Measurements from ENCODE around the gene TJP3. TPM values are rescaled to one million over a fixed set of nuclear protein-coding genes. Genes with fewer than 3 reads are reported as not detected.
A peak's percentile ranks its signal among the peaks of the same experiment; 100 is the strongest.

The TJP3 gene
- total RNA-seq, 2 experiments from 2014 or later: 1.0 to 1.3 TPM

DNA sequence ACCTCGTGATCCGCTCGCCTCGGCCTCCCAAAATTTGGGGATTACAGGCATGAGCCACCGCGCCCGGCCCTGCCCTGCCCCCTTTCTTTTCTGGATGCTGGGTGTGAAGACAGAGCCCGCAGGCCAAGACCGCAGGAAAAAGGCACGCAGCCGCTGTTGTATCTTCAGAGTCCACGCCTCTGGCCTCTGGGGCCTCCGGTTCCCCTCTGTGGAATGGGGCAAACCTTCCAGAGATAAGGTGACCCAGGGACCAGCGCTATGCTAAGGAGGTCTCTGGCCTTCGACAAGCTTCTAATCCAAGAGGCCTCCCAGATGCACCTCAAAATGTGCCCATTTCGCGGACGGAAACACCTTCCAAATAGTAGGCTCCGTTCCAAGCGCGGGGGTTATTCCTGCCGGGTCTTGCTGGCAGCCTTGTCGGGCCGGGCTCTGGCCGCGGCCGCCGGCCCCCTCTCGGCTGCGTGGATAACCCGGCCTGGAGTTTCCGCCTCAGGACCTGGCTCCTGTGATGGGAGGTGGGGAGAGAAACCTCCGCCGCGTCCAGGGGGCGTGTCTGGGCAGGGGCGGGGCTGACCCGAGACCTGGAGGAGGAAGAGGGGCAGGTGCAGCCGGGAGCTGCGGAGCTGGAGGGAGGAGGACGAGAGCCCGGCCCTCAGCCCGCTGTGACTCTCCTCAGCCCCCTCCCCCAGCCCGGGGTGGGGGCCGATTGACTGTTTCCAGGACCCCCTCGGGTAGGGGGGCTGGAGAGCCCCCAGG is 13.1 kb downstream of the TJP3 start:
- Mint-ChIP-seq H3K36me3 (no peaks in the 10 kb centered on the region), H3K9me3 (ENCODE audit: low read depth) (no peaks in the 10 kb centered on the region)
- CTCF ChIA-PET: interaction anchor here (0.9 to 2.0 kb wide), 3 partner anchors 13 to 59 kb away, joined by 3 to 5 read pairs (median 4); partner anchors contain the start of genes APBA3 and TJP3

DNA sequence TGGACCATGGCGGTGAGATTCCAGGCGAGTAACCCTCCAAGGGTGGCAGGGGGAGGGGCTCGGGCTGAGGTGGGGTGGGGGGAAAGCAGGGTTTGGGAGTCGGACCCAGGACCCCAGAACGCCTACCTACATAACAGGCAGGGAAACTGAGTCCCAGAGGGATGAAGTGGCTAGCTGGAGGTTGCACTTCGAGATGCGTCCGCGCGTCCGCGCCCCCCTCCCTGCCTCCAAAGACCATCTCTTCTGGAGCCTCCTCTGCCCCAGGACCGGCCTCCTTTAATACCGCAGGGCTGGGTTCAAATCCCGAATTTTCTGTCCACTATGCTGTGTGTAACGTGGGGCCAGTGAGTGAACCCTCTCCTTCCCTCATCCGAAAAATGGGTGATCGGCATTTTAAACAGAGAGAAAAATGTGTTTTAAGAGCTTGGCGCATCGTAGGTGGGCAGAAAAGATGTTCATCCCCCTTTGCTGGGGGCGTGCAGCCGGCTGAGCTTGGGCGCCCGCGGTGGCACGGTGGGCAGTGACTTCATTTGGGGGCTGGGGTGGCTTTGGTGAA is 13.8 kb downstream of the TJP3 start:
- DNase-seq (no peak), ATAC-seq (no peak)
- H3K4me3 Mint-ChIP-seq: no peak overlapping the region
- CTCF ChIA-PET: interaction anchor here (0.8 to 1.9 kb wide), 3 partner anchors 13 to 100 kb away, joined by 3 to 5 read pairs (median 5); partner anchors contain the start of genes APBA3 and TJP3
- H3K9me3 Mint-ChIP-seq (ENCODE audit: low read depth): no peaks in the 10 kb centered on the region
- H3K4me1 Mint-ChIP-seq: peaks cover 9% of the 10 kb centered on the region
- no peak overlapping the region for H3K27ac Mint-ChIP-seq
- peaks cover 36% of the 10 kb centered on the region for H3K27me3 Mint-ChIP-seq
- H3K36me3 Mint-ChIP-seq: no peaks in the 10 kb centered on the region

More for the DNA sequence above, 13.1 kb downstream of the TJP3 start:
- Mint-ChIP-seq H3K4me3 (no peak overlapping the region), H3K27ac (no peak overlapping the region), H3K27me3 (peaks cover 36% of the 10 kb centered on the region), H3K4me1 (peaks cover 9% of the 10 kb centered on the region)
- peak; percentile 85 for DNase-seq
- ATAC-seq: peak; percentile 81

DNA sequence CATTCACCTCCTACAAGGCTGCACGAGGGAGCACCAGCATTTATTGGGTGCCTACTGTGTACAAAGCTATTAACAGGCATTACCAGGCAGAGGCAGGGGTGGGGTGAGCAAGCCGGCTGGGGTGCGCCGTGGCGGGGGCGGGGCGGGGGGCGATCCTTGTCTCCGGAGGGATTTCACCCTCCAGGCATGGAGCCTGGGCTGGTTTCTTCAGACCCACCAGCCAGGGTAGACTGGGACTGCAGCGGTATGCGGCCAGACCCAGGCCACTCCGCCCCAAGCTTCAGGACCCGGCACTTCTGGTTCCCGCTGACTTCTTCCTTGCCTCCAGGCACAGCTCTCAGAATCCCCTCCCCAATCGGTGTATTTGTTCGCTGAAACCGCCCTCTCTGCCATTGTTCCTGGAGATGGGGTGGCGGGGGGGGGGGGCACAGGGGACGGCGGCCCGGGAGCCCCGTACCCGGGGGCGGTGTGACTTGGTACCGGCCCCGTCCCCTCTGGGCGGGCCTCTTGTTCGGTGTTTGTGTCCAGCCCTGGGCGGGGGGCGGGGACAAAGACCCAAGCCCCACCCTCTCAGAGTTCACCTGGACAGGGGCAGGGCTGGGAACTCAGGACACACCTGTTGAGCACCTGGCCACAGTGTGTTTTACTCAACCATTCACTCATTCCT is 14.4 kb downstream of the TJP3 start:
- peaks cover 36% of the 10 kb centered on the region for H3K27me3 Mint-ChIP-seq
- ATAC-seq (no peak), DNase-seq (no peak)
- H3K9me3 Mint-ChIP-seq (ENCODE audit: low read depth): no peaks in the 10 kb centered on the region
- no peaks in the 10 kb centered on the region for H3K36me3 Mint-ChIP-seq
- H3K27ac Mint-ChIP-seq: no peak overlapping the region
- peaks cover 9% of the 10 kb centered on the region for H3K4me1 Mint-ChIP-seq
- no peak overlapping the region for H3K4me3 Mint-ChIP-seq
- CTCF ChIA-PET: interaction anchor here (0.8 to 1.9 kb wide), 2 partner anchors 38 to 100 kb away, joined by 5 read pairs; partner anchors contain the start of gene APBA3

DNA sequence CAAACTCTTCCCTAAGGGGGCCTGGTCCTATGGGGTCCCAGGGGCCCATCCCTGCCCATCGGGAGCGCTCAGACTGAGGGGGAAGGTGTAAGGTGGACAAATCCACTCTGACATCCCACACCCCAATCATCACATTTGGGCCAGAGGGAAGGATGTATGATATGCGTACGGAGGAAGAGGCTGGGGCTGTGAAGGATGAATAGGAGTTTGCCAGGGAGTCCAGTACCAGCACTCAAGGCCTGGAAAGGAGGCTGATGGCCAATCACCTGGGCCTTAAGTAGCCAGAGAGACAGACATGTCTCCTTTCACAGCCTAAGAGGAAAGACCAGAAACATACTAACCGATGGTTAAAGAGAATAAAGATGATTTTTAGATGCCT is 14.9 kb downstream of the TJP3 start:
- H3K4me1 Mint-ChIP-seq: peaks cover 9% of the 10 kb centered on the region
- CTCF ChIA-PET: no interaction called here
- no peaks in the 10 kb centered on the region for H3K36me3 Mint-ChIP-seq
- DNase-seq (no peak), ATAC-seq (no peak)
- no peak overlapping the region for H3K27ac Mint-ChIP-seq
- H3K4me3 Mint-ChIP-seq: no peak overlapping the region
- H3K9me3 Mint-ChIP-seq (ENCODE audit: low read depth): no peaks in the 10 kb centered on the region
- H3K27me3 Mint-ChIP-seq: peaks cover 36% of the 10 kb centered on the region

DNA sequence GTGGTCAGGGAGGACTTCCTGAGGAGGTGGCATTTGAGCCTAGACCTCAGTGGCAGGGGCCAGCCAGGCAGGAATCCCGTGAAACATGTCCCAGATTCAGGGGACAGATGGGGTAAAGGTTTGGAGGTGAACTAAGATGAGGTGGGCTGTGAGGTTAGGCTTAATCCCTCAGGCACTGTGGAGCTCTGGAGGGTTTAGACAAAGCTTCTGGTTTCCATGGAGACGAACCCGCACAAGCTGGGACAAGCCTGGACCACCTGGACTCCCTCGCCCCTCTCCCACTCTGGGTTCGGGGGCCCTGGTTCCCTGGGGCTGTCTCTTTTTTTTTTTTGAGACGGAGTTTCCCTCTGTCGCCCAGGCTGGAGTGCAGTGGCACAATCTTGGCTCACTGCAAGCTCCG is 15.7 kb downstream of the TJP3 start:
- CTCF ChIA-PET: no interaction called here
- H3K27ac Mint-ChIP-seq: no peak overlapping the region
- H3K36me3 Mint-ChIP-seq: no peaks in the 10 kb centered on the region
- H3K4me3 Mint-ChIP-seq: no peak overlapping the region
- no peaks in the 10 kb centered on the region for H3K9me3 Mint-ChIP-seq (ENCODE audit: low read depth)
- no peak for DNase-seq
- H3K4me1 Mint-ChIP-seq: peaks cover 9% of the 10 kb centered on the region
- H3K27me3 Mint-ChIP-seq: peaks cover 36% of the 10 kb centered on the region
- ATAC-seq: no peak

DNA sequence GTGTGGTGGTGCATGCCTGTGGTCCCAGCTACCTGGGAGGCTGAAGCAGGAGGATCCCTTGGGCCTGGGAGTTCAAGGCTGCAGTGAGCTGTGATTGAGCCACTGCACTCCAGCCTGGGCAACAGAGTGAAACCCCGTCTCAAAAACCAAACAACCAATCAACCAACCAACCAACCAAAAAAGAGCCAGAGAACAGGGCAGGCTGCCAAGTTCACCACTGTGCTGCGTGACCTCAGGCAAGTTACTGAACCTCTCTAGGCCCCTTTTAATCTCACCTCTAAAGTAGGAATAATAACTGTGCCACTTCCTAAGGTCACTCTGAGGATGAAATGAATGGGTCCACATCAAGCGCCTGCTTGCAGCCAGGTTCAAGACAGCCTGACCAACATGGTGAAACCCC is 16.9 kb downstream of the TJP3 start:
- DNase-seq: no peak
- Mint-ChIP-seq H3K27me3 (peaks cover 26% of the 10 kb centered on the region), H3K4me3 (no peak overlapping the region), H3K9me3 (ENCODE audit: low read depth) (no peaks in the 10 kb centered on the region), H3K36me3 (no peaks in the 10 kb centered on the region), H3K4me1 (peaks cover 6% of the 10 kb centered on the region), H3K27ac (no peak overlapping the region)
- CTCF ChIA-PET: no interaction called here
- no peak for ATAC-seq

DNA sequence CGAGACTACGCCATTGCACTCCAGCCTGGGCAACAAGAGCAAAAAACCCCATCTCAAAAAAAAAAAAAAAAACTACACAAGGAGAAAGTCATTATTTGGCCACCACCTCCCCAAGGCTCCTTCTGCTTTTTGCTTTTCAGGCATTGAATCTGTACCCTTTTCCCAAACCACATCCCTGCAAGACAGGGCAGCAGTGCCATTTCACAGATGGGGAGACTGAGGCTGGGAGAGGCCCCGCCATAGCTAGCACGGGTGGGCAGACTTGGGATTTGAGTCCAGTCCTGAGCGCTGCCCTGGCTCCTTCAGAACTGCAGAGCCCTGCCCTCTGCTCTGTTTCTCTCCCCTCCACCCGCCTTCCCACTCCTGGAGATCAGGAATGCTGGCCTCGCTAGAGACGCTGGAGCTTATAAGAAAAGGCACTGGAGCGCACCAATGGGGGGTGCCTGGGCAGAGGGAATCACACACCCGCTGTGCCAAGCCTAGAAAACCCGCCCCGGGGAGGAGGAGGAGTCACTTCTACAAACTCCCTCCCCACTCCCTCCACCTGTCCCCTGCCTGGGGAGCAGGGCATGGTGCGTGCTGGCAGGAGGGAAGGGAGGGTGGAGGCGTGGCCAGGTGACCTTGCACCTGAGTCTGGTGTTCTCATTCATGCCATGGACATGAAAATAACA is 17.6 kb downstream of the TJP3 start:
- H3K27ac Mint-ChIP-seq: no peak overlapping the region
- peaks cover 21% of the 10 kb centered on the region for H3K27me3 Mint-ChIP-seq
- ATAC-seq (no peak), DNase-seq (no peak)
- CTCF ChIA-PET: no interaction called here
- no peaks in the 10 kb centered on the region for H3K36me3 Mint-ChIP-seq
- no peak overlapping the region for H3K4me3 Mint-ChIP-seq
- no peaks in the 10 kb centered on the region for H3K9me3 Mint-ChIP-seq (ENCODE audit: low read depth)
- H3K4me1 Mint-ChIP-seq: peaks cover 6% of the 10 kb centered on the region

DNA sequence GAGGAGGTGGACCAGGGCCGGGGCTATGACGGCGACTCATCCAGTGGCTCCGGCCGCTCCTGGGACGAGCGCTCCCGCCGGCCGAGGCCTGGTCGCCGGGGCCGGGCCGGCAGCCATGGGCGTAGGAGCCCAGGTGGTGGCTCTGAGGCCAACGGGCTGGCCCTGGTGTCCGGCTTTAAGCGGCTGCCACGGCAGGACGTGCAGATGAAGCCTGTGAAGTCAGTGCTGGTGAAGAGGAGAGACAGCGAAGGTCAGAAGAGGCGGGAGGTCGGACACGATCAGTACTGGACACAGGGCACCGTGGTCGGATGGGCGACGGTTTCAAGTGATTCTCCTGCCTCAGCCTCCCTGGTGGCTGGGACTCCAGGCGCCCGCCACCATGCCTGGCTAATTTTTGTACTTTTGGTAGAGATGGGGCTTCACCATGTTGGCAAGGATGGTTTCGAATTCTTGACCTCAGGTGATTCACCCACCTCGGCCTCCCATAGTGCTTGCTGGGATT is 22.3 kb downstream of the TJP3 start:
- Mint-ChIP-seq H3K9me3 (ENCODE audit: low read depth) (no peaks in the 10 kb centered on the region), H3K4me1 (no peaks in the 10 kb centered on the region), H3K27me3 (no peaks in the 10 kb centered on the region), H3K4me3 (no peak overlapping the region), H3K27ac (no peak overlapping the region), H3K36me3 (no peaks in the 10 kb centered on the region)
- no peak for DNase-seq
- CTCF ChIA-PET: interaction anchor here (1.1 kb wide), 1 partner anchor 58 kb away, joined by 3 read pairs; no protein-coding TSS in a partner anchor
- no peak for ATAC-seq

DNA sequence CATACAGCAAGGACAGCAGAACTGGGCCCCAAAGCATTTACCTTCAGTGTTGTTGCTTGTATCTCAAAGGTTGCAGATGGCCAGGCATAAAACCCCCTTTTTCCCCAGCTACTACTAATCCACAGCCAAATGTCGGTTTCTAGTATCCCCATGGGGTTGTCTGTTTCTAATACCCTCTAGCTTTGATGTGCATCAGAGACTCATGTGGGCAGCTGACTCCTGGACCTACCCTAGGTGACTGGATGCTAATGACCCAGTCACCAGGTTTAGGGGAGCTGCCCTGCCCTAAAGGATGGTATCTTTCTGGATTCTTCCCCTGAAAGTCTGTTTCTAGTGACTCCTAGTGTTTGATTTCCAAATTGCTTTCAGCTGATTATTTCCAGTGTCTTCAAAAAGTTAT is 23.9 kb downstream of the TJP3 start:
- ATAC-seq: no peak
- H3K27me3 Mint-ChIP-seq: no peaks in the 10 kb centered on the region
- DNase-seq: no peak
- no peak overlapping the region for H3K4me3 Mint-ChIP-seq
- no peaks in the 10 kb centered on the region for H3K9me3 Mint-ChIP-seq (ENCODE audit: low read depth)
- H3K36me3 Mint-ChIP-seq: no peaks in the 10 kb centered on the region
- CTCF ChIA-PET: interaction anchor here (0.8 kb wide), 1 partner anchor 16 kb away, joined by 3 read pairs; no protein-coding TSS in a partner anchor
- no peak overlapping the region for H3K27ac Mint-ChIP-seq
- H3K4me1 Mint-ChIP-seq: no peaks in the 10 kb centered on the region

DNA sequence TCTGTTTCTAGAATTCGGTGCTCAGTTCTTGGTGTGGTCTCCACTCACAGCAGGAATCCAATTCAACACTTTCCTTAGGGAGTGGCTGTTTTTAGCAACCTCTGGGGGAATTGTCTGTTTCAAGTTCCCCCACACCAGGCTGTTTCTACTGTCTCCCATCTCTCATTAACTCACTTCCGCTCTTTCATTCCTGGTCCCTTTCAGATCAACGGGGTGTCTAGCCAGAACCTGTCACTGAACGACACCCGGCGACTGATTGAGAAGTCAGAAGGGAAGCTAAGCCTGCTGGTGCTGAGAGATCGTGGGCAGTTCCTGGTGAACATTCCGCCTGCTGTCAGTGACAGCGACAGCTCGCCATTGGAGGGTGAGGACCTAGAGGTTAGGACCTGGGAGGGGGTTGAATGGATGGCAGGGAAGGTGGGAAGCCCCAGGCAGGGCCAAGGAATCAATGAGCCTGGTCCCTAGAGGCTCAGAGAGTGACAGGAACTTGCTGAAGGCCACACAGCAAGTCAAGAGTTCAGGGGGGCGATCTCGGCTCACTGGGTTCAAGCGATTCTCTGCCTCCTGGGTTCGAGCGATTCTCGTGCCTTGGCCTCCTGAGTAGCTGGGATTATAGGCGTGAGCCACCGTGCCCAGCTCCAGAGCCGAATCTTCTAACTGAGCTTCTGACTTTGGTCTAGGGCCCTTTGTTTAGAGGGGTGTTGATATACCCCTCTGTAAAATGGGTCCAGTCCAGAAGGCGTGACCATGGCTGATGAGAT is 25.5 kb downstream of the TJP3 start:
- peaks cover 5% of the 10 kb centered on the region for H3K4me1 Mint-ChIP-seq
- no peak overlapping the region for H3K4me3 Mint-ChIP-seq
- H3K36me3 Mint-ChIP-seq: no peaks in the 10 kb centered on the region
- CTCF ChIA-PET: interaction anchor here (1.7 kb wide), 1 partner anchor 16 kb away, joined by 3 read pairs; no protein-coding TSS in a partner anchor
- ATAC-seq: no peak
- H3K9me3 Mint-ChIP-seq (ENCODE audit: low read depth): no peaks in the 10 kb centered on the region
- H3K27ac Mint-ChIP-seq: no peak overlapping the region
- no peaks in the 10 kb centered on the region for H3K27me3 Mint-ChIP-seq
- no peak for DNase-seq

DNA sequence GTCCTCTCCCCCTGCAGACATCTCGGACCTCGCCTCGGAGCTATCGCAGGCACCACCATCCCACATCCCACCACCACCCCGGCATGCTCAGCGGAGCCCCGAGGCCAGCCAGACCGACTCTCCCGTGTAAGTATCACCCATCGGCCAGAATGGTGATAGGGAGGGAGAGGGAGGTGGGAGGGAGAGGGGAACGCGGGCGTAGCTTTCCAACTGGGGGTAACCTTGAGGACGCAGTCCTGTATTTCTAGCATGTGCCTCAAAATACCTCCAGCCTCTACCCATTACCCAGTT is 26.1 kb downstream of the TJP3 start:
- Mint-ChIP-seq H3K36me3 (no peaks in the 10 kb centered on the region), H3K27me3 (no peaks in the 10 kb centered on the region), H3K4me1 (peaks cover 9% of the 10 kb centered on the region), H3K9me3 (ENCODE audit: low read depth) (no peaks in the 10 kb centered on the region), H3K27ac (no peak overlapping the region), H3K4me3 (no peak overlapping the region)
- DNase-seq: no peak
- no peak for ATAC-seq
- CTCF ChIA-PET: interaction anchor here (1.7 kb wide), 1 partner anchor 16 kb away, joined by 3 read pairs; no protein-coding TSS in a partner anchor

DNA sequence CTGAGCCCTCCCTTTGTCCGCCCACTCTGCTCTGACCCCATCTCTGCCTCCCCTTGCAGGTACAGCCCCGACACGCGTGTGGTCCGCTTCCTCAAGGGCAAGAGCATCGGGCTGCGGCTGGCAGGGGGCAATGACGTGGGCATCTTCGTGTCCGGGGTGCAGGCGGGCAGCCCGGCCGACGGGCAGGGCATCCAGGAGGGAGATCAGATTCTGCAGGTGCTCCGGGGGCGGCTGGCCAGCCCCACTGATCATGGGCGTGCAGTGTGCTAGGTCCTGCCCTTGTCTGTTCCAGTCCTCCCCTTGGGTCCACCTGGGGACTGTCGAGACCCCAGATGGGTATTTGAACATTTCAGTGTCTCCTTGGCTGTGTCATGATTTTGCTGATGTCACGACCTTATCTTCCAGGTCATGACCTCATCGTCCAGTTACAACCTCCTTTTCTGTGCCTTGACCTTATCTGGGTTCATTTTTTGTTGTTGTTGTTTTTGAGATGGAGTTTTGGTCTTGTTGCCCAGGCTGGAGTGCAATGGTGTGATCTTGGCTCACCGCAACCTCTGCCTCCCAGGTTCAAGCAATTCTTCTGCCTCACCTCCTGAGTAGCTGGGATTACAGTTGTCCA is 28.0 kb downstream of the TJP3 start:
- H3K36me3 Mint-ChIP-seq: no peaks in the 10 kb centered on the region
- CTCF ChIA-PET: no interaction called here

More for the DNA sequence above, 28.0 kb downstream of the TJP3 start:
- peaks cover 15% of the 10 kb centered on the region for H3K4me1 Mint-ChIP-seq
- H3K4me3 Mint-ChIP-seq: no peak overlapping the region
- no peak for ATAC-seq
- H3K9me3 Mint-ChIP-seq (ENCODE audit: low read depth): no peaks in the 10 kb centered on the region
- H3K27ac Mint-ChIP-seq: no peak overlapping the region
- DNase-seq: no peak
- no peaks in the 10 kb centered on the region for H3K27me3 Mint-ChIP-seq

All from activated CD8-positive, alpha-beta memory T cell treated with anti-CD3 and anti-CD28 coated beads, Interleukin-2, amount 10 ng/mL, durations not matched to agents 7 days and 5 days (primary cell).